ENCODE measurements around the gene CHSY1. TPM values are rescaled to one million over a fixed set of nuclear protein-coding genes. Genes with fewer than 3 reads are reported as not detected.
A peak's percentile ranks its signal among the peaks of the same experiment; 100 is the strongest.

Gene CHSY1
- total RNA-seq, 2 experiments from 2014 or later: 44.6 to 46.4 TPM

DNA sequence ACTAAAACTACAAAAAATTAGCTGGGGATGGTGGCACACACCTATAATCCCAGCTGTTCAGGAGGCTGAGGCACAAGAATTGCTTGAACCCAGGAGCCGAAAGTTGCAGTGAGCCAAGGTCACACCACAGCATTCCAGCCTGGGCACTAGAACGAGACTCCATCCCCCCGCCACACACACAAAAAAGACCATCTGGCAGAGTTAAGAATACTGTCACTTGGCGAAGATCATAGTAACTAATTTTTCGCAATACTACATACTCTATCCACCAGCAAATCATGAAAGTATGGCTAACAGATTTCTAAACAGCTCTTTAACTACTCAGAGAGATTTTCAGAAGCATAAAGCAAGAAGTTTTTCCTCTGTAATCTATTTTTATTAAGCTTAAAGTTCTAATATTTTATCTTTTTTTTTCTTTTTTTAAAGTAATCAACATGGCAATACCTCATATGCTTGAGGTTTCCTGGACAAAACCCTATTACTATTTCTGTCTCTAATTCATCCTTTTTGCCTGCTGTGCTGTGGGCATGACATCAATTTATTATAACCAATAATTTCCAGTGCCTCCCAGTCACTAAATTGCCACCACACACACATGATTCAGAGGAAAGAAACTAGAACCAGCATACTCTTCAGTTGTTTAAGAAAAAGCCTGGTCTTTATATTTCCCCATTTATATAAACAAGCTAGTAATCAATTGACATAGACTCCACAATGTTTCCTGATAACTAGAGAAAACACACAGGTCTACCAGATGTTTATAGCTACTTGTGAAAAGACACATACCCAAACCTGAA, 46.9 kb downstream of the CHSY1 start:
- CTCF ChIA-PET: interaction anchor here (0.7 to 2.2 kb wide), 15 partner anchors 10 to 115 kb away, joined by 3 to 13 read pairs (median 4); no protein-coding TSS in a partner anchor
- peaks cover 88% of the 10 kb centered on the region for H3K4me1 Mint-ChIP-seq (ENCODE audit: low read depth)
- H3K36me3 Mint-ChIP-seq (ENCODE audit: low read depth): peaks cover 47% of the 10 kb centered on the region
- POLR2A ChIA-PET: interaction anchor here (0.6 to 1.8 kb wide), 8 partner anchors 35 to 101 kb away, joined by 3 to 9 read pairs (median 4); partner anchors contain the start of gene CHSY1
- ATAC-seq (no peak), DNase-seq (no peak)
- no peaks in the 10 kb centered on the region for H3K9me3 Mint-ChIP-seq (ENCODE audit: insufficient read depth)
- H3K27ac Mint-ChIP-seq: peak overlapping the region; percentile 90
- H3K4me3 Mint-ChIP-seq: peak overlapping the region; percentile 73
- no peaks in the 10 kb centered on the region for H3K27me3 Mint-ChIP-seq (ENCODE audit: low read depth)

DNA sequence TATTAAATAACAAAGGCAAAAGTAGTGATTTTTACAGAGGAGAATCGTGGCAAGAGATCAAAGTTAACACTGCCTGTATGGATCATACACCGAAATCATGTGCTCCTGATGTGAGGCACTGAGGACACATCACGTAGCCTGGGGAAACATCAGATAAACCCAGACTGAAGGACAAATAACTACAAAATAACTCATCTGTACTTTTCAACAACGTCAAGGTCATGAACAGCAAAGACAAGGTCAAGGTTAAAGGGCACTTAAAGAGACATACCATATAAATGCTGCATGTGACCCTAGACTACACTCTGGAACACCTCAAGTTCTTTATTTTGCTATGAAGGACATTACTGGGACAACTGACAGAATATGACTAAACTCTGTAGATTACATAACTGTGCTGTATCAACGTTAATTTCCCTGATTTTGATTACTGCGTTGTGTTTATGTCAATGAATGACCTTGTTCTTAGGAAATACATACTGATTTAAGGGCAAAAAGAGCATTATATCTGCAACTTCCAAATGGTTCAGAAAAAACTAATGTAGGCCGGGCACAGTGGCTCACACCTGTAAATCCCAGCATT, 48.1 kb downstream of the CHSY1 start:
- no peak for DNase-seq
- Mint-ChIP-seq H3K4me1 (ENCODE audit: low read depth) (peaks cover 89% of the 10 kb centered on the region), H3K36me3 (ENCODE audit: low read depth) (peaks cover 47% of the 10 kb centered on the region), H3K9me3 (ENCODE audit: insufficient read depth) (no peaks in the 10 kb centered on the region), H3K27me3 (ENCODE audit: low read depth) (no peaks in the 10 kb centered on the region), H3K27ac (peak overlapping the region; percentile 81), H3K4me3 (peak overlapping the region; percentile 54)
- POLR2A ChIA-PET: no interaction called here
- ATAC-seq: no peak
- CTCF ChIA-PET: interaction anchor here (1.8 kb wide), 1 partner anchor 77 kb away, joined by 8 read pairs; no protein-coding TSS in a partner anchor

DNA sequence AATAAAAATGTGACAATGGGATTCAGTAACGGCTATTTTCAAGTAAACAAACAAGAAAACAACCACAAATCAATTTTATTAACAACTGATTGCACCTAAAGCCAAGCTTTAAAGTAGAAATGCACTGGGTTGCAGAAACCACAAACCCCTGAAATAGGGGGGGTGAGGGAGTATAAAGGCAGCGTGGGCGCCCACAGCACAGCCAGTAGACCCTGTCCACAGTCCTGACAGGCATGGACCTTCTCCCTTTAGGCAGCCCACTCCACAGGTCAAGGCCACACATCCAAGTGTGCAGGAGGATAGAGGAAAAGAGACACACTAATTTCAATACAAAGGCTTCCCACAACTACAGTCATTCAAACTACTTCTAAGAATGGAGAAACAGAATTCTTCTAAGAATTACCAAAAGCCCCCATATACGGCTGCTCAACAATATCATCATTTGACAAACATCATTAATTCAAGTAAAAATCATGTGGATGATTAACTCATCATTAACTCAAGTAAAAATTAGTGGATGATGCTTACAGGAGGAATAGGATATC, 48.7 kb downstream of the CHSY1 start:
- Mint-ChIP-seq H3K36me3 (ENCODE audit: low read depth) (peaks cover 47% of the 10 kb centered on the region), H3K4me3 (peak overlapping the region; percentile 54), H3K27ac (peak overlapping the region; percentile 81), H3K27me3 (ENCODE audit: low read depth) (no peaks in the 10 kb centered on the region), H3K9me3 (ENCODE audit: insufficient read depth) (no peaks in the 10 kb centered on the region), H3K4me1 (ENCODE audit: low read depth) (peaks cover 94% of the 10 kb centered on the region)
- DNase-seq: no peak
- peak; percentile 13 for ATAC-seq
- CTCF ChIA-PET: no interaction called here
- POLR2A ChIA-PET: interaction anchor here (1.6 kb wide), 1 partner anchor 40 kb away, joined by 5 read pairs; no protein-coding TSS in a partner anchor

DNA sequence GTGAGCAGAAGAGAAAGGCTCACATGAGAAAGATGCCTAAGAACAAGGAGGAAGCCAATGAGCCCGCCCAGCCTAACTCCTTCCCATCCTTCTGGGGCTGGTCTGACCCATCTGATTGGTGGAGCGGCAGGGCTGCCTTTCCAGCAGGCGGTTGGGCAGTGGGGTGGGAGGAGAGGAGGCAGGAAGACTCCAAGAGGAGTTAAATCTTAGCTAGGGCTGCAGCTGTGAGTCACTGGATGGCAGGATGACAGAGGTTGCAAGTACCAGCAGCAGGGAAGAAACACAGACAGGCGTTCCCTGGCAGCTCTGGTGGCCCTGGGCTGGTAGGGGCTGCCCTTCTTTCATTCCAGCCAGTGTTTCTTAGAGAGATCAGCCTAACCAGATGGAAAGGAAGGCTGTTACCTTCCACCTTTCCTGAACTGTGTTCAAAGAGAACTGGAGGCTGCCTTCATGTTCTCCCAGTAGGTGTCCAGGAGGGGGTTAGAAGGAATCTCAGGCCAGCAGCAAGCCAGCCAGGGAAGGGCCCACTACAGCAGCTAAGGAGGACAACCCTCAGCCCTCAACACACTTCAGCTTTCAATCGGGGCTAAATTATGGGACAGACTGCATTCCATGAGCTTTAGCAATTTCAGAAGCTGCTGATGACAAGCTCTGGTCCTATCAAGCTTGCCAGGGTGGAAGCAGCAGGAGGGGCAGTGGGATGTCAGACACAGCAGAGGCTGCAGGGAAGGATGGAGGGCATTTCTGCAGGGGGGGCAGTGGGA, 50.3 kb downstream of the CHSY1 start:
- peak overlapping the region; percentile 12 for H3K4me3 Mint-ChIP-seq
- H3K27ac Mint-ChIP-seq: peak overlapping the region; percentile 78
- no peaks in the 10 kb centered on the region for H3K9me3 Mint-ChIP-seq (ENCODE audit: insufficient read depth)
- H3K27me3 Mint-ChIP-seq (ENCODE audit: low read depth): no peaks in the 10 kb centered on the region
- H3K36me3 Mint-ChIP-seq (ENCODE audit: low read depth): peaks cover 40% of the 10 kb centered on the region
- ATAC-seq: no peak
- H3K4me1 Mint-ChIP-seq (ENCODE audit: low read depth): peaks cover 92% of the 10 kb centered on the region
- ChIA-PET CTCF (interaction anchor here (1.5 to 1.7 kb wide), 2 partner anchors 42 to 186 kb away, joined by 4 read pairs; no protein-coding TSS in a partner anchor), POLR2A (interaction anchor here (1.0 to 1.6 kb wide), 2 partner anchors 38 to 41 kb away, joined by 3 to 5 read pairs; no protein-coding TSS in a partner anchor)
- DNase-seq: no peak

DNA sequence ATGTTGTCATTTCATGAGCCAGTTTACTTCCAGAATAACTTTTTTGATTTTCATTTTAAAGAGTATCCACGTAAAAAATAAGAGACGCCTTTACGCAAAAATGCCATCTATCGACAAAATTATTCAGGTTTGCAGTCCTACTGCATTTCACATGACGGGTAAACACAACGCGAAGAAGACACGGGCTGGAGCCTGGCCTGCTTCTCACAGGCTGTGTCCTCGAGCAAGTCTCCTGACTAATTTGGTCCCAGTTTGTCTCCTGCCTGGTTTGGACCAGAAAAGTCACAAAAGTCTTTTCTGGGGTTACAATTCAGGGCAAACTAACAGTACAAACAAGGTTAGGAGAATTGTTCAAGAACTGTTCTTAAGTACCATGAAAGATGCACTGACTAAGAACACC, 51.7 kb downstream of the CHSY1 start:
- H3K4me3 Mint-ChIP-seq: peak overlapping the region; percentile 65
- CTCF ChIA-PET: interaction anchor here (0.9 to 3.9 kb wide), 3 partner anchors 19 to 48 kb away, joined by 3 to 9 read pairs (median 4); no protein-coding TSS in a partner anchor
- DNase-seq: no peak
- H3K27me3 Mint-ChIP-seq (ENCODE audit: low read depth): no peaks in the 10 kb centered on the region
- ATAC-seq: no peak
- POLR2A ChIA-PET: interaction anchor here (0.6 to 1.5 kb wide), 2 partner anchors 40 to 319 kb away, joined by 3 to 4 read pairs; no protein-coding TSS in a partner anchor
- H3K9me3 Mint-ChIP-seq (ENCODE audit: insufficient read depth): no peaks in the 10 kb centered on the region
- H3K36me3 Mint-ChIP-seq (ENCODE audit: low read depth): peaks cover 31% of the 10 kb centered on the region
- H3K4me1 Mint-ChIP-seq (ENCODE audit: low read depth): peaks cover 89% of the 10 kb centered on the region
- peak overlapping the region; percentile 93 for H3K27ac Mint-ChIP-seq

DNA sequence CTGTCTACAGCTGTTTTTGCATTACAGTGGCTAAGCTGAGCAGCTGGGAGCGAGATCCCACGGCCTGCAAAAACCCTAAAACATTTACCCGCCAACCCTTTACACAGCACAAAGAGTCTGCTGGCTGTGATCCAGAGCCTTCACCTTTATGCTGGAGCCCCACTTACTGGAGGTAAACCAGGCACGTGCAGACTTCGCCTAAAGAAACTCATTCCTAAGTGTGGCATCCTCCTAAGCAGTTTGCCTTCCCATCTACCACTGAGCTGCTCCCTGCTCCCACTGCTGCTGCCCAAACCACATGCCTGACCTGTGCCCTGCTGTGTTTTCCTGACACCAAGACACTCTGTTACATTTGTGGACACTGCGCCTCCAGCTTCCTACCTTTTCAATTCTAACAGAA, 53.0 kb downstream of the CHSY1 start:
- no peaks in the 10 kb centered on the region for H3K9me3 Mint-ChIP-seq (ENCODE audit: insufficient read depth)
- peaks cover 34% of the 10 kb centered on the region for H3K36me3 Mint-ChIP-seq (ENCODE audit: low read depth)
- no peaks in the 10 kb centered on the region for H3K27me3 Mint-ChIP-seq (ENCODE audit: low read depth)
- DNase-seq (no peak), ATAC-seq (no peak)
- H3K4me3 Mint-ChIP-seq: peak overlapping the region; percentile 65
- peak overlapping the region; percentile 93 for H3K27ac Mint-ChIP-seq
- ChIA-PET CTCF (interaction anchor here (1.0 to 3.9 kb wide), 5 partner anchors 11 to 59 kb away, joined by 3 to 9 read pairs (median 3); no protein-coding TSS in a partner anchor), POLR2A (interaction anchor here (1.3 to 1.5 kb wide), 2 partner anchors 39 to 42 kb away, joined by 3 to 4 read pairs; no protein-coding TSS in a partner anchor)
- peaks cover 91% of the 10 kb centered on the region for H3K4me1 Mint-ChIP-seq (ENCODE audit: low read depth)

DNA sequence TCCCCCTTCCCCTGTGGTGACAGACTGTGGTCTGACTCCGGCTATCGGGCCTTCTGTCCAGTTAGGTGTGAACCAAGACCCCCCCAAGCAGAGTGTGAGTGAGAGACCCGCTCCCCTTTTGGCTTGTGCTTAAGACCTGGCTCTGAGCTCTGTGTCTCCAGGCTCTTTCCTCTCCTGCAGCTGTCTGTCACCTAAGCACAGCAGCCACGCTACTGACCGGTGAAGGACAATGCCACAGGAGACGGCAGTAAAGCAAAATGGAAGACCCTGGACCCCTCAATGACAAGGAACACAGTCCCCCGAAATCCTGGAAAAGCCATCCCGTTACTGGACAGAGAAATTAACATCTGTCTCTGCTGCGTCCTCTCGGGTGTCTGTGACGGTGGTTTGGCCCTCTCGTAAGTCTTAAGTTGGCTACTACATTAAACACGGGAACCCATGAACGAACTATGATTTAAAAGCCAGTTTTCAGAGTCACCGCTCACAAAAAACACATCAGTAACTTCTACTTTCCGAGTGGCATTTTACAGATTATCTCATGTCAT, 53.7 kb downstream of the CHSY1 start:
- ATAC-seq (no peak), DNase-seq (no peak)
- Mint-ChIP-seq H3K36me3 (ENCODE audit: low read depth) (peaks cover 34% of the 10 kb centered on the region), H3K9me3 (ENCODE audit: insufficient read depth) (no peaks in the 10 kb centered on the region), H3K4me3 (no peak overlapping the region), H3K27ac (peak overlapping the region; percentile 93), H3K27me3 (ENCODE audit: low read depth) (no peaks in the 10 kb centered on the region), H3K4me1 (ENCODE audit: low read depth) (peaks cover 91% of the 10 kb centered on the region)
- CTCF ChIA-PET: interaction anchor here (1.2 to 3.9 kb wide), 4 partner anchors 17 to 190 kb away, joined by 3 to 9 read pairs (median 3); no protein-coding TSS in a partner anchor
- POLR2A ChIA-PET: interaction anchor here (1.1 kb wide), 1 partner anchor 54 kb away, joined by 3 read pairs; the partner anchor contains the start of gene CHSY1

DNA sequence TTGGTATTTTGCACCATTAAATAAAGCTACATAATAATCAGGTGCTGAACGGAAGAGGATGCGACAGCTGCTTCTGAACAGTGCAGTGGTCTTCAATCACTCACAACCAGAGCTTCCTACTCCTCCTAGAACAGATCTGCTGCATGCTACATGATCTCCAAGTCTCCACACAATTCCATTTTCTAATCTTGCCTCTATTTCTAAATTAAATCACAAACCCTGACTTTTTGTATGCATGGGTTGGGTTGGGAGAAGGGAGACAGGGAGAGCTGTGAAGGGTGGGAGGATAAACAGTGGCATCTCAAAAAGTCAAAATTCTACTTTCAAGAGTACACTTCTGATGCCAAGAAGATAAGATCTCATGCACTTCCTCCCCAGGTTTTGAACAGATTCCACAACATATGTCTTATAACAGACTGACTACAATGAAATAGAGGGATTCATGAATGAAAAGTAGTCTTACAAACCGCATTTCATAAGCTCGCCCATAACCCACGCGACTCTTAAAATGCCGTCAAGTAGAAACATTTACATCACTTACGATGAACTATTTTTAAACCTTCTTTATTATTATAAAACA, 57.2 kb downstream of the CHSY1 start:
- H3K9me3 Mint-ChIP-seq (ENCODE audit: insufficient read depth): no peaks in the 10 kb centered on the region

DNA sequence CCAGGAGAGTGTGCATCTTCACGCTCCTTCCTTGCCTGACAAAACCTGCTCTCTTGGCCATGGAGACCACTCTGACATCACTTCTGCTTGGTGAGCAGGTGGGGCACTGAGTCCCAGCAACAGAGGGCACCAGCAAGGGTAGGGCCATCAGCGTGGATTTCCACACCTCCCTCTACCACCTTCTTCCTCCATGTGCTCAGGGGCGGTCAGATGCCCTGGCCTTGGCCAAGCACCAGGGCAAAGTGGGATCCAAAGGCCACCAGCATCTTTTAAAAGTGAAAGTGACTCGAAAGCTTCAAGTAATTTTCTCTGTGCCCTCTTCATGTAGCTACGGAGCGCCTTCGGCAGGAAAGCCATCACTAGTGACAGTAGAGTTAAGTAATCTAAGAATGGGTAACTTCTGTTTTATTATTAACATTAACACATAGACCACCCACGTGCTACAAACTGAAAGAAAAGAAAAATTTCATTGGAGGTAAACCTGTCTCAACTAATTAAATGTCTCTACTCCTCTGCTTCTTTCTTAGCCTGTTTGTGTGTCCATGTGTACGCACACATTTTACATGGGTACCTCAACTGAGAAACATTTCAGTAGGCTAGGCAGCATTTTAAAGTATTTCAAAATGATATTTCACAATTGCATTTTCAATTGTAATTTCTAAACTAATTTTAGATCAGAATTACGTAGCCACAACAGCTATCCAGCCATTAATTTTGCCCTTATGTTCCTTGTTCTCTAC, 57.9 kb downstream of the CHSY1 start:
- Mint-ChIP-seq H3K9me3 (ENCODE audit: insufficient read depth) (no peaks in the 10 kb centered on the region), H3K36me3 (ENCODE audit: low read depth) (peaks cover 37% of the 10 kb centered on the region), H3K4me1 (ENCODE audit: low read depth) (peaks cover 88% of the 10 kb centered on the region), H3K4me3 (peak overlapping the region; percentile 57), H3K27me3 (ENCODE audit: low read depth) (no peaks in the 10 kb centered on the region), H3K27ac (peak overlapping the region; percentile 81)
- ChIA-PET POLR2A (interaction anchor here (1.4 to 1.8 kb wide), 2 partner anchors 46 to 56 kb away, joined by 4 to 6 read pairs; no protein-coding TSS in a partner anchor), CTCF (interaction anchor here (0.6 to 2.3 kb wide), 13 partner anchors 8 to 187 kb away, joined by 3 to 13 read pairs (median 4); partner anchors contain the start of gene CHSY1)
- DNase-seq: no peak
- ATAC-seq: no peak

More for the DNA sequence above, 57.2 kb downstream of the CHSY1 start:
- DNase-seq (no peak), ATAC-seq (peak; percentile 54)
- Mint-ChIP-seq H3K27me3 (ENCODE audit: low read depth) (no peaks in the 10 kb centered on the region), H3K27ac (peak overlapping the region; percentile 81), H3K4me1 (ENCODE audit: low read depth) (peaks cover 88% of the 10 kb centered on the region), H3K4me3 (peak overlapping the region; percentile 57), H3K36me3 (ENCODE audit: low read depth) (peaks cover 34% of the 10 kb centered on the region)
- CTCF ChIA-PET: interaction anchor here (0.6 to 2.3 kb wide), 14 partner anchors 8 to 188 kb away, joined by 3 to 13 read pairs (median 4); partner anchors contain the start of gene CHSY1
- POLR2A ChIA-PET: interaction anchor here (1.0 to 1.8 kb wide), 3 partner anchors 46 to 56 kb away, joined by 3 to 6 read pairs (median 4); no protein-coding TSS in a partner anchor

Measured in activated CD8-positive, alpha-beta T cell treated with anti-CD3 and anti-CD28 coated beads, Interleukin-2, amount 10 ng/mL, durations not matched to agents 7 days and 5 days (primary cell).